C4-2B (cell line): Measurements from ENCODE around the gene CHST12.

ENCODE experiments used
- CTCF ChIP-seq: fragments of 450-650 bp; conservative IDR thresholded peaks from 2 replicates; pipeline ENCODE4 v1.5.1; 2017; ENCODE audit warnings: mild to moderate bottlenecking
- ZFX ChIP-seq: fragments of 450-650 bp; IDR thresholded peaks from 2 replicates; pipeline ENCODE4 v1.6.1; 2017

DNA sequence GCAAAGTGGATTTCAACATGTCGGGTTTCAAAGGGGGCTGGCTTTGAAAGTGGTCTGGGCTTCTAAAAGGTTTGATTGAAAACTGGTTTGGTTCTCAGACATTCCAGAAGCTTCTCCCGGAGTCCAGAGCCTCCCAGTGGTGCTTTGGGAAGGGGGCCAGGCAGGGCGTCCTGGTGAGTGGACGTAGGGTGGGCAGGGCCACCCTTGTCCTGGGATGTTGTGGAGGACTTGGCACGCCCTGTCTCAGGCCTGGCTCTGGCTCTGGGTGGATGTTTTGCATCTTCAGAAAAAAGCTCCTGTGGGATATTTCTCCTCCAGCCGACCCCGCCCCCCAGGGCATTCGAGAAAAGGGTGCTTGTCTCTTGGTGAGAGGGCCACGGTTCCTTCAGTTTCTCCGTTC, 41.6 kb downstream of the CHST12 start:
- TF ChIP-seq CTCF = no peak
- TF ChIP-seq ZFX = no peak
